ENCODE measurements around the gene FOXF1.

FOXF1 gene

DNA sequence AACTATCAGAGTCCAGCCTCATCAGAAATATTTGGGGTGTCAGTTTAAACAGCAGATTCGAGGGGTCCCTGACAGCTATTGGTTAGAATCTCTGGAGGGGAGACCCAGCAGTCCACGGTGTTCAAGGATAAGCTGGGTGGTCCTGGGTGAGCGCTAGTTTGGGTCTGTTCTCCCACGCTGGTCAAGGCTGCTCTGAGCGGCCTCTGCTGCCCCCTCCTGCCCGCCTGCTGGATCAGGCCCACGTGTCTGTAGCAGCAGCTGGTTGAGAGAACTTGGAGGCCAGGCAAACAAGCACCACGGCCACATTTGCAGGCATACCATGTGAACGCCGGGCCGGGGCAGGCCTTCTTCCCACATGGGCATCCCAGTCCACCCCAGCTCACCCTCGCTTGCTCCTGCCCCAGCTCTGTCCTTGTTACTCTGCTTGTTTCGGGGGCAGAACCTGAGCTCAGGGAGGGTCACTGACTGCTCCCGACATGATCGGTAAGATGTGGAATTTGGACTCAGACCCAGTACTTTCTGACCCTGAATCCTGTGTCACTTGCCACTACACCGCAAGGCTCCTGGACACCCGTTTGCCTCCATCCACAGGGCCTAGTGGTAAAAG lies 7.4 kb downstream of the FOXF1 start:
- no peak for DNase-seq (ENCODE audit: low read depth)

- no peak for DNase-seq (ENCODE audit: low read depth)
Observed at GRCh38 chr16:86519007-86519648, 8.8 kb downstream of the FOXF1 start.

DNA sequence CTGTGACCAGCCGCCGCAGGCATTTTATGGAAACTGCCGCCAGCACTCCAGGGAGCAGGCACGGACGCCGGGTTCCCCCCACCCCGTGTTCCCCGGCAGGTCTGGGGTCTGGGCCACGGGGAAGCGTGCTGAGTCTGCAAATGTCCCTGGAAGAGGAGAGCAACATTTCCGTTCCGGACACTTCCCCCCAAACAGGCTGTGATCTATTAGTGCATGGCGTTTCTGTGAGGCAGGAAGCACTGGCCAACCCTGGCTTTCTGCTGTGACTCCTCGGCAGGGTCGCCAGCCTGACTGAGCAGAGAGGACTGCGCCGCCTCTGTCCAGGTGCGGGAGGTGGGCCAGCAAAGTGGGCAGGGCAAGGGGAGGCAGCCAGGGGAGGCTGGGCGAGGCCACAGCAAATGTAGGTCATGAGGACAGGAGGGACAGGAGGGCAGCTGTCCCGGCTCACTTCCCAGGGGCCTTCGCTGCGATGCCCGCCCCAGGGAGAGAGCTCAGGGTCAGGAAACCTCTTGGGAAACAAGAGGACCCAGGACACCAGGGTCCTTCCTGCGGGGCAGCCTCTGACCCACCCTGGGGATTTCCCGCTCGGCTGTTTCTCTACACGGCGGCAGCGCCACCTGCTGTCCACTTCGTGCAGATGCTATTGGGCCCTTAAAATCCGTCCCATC lies 9.5 kb downstream of the FOXF1 start:
- DNase-seq (ENCODE audit: low read depth) = peak; percentile 30

DNA sequence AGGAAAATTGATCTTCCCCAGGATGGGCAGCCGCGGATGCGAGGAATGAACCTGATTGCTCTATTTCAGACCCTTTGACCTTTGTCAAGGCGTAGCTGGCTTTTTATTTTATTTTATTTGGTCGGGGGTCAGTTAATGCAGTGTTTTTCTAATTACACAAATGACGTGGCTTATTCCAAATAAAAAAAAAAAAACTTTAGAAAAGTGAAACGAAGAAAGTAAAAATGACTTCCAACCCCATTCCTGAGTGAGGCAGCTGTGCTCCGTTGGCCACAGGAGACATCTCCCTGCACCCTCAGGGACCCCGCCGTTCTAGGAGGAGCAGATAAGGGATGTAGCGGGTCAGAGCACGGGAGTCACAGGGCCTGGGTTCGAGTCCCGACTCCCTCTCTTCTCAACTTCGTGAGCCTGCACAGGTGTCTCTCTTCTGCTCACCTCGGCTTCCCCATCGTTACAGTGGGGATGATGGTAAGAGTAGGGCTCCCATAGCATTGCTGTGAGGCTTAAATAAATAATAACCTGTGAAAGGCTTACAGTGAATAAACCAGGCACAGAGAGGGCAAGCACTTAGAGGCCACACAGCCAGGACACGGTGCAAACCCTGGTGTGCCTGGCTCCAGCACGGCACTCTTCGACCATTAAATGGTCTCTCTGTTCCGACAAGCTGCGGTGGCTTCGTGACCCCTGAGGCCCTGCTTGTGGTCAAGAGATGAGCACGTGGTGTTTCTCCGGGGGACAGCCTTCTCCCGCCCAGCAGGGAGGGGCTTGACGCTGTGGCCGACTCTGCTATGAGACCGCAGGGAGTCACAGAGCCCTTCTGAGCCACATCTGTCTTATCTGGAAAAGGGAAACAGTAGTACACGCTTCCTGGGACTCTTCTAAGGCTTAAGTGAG lies 10.2 kb downstream of the FOXF1 start:
- no peak for DNase-seq (ENCODE audit: low read depth)

DNA sequence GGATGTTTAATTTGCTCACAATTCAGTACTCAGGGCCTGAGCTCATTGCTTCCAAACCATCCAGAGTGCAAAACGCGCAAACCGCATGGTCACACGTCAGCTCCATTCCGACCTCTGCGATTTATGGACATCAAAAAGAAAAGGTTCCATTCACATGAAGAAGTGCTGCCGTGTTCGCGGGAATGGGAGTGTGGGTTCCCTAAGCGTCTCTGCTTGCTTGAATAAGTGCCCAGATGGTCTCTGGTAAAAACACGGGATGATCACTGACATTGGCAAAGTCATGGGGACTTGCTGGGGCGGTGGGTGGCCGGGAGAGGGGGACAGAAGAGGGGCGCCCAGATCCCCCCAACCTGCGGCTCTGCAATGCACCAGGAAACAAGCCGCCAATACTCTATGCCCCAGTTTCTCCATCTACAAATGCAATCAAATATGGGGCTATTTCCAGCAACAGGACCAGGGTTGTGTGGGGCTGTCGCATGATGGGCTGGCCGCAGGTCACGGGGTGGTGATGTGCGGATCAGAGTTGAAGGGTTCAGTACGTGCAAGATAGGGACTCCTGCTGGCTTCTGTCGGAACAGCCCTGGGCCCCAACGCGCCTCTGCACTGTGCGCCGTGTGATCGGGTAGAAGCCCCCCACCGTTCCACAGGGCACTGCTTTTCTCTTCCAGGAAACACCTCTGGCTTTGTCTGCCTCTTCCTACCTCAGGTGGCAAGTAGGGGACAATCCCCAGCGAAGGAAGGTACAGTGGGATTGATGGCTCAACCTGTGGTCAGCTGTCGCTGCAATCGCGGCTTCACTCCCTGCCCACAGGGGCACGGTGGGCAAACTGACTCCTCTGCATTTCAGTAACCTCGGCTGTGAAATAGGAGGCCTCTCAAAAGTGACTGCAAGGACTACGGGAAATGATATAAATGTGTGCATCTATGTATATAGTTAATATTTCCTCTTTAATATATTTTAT lies 11.2 kb downstream of the FOXF1 start:
- DNase-seq (ENCODE audit: low read depth) = no peak

DNA sequence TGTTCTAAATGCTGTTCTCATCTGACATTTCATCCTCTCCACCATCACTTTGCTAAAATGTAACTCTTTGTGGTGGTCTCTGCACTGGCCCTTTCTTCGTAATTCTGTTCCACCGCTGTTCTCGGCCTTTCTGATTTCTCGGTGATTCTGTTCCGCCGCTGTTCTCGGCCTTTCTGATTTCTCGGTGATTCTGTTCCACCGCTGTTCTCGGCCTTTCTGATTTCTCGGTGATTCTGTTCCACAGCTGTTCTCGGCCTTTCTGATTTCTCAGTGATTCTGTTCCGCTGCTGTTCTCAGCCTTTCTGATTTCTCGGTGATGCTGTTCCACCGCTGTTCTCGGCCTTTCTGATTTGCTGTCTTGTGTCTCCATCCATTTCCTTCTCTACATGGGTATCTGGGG lies 12.3 kb downstream of the FOXF1 start:
- no peak for DNase-seq (ENCODE audit: low read depth)

- no peak for DNase-seq (ENCODE audit: low read depth)
Observed at GRCh38 chr16:86523166-86523740, 12.9 kb downstream of the FOXF1 start.

DNA sequence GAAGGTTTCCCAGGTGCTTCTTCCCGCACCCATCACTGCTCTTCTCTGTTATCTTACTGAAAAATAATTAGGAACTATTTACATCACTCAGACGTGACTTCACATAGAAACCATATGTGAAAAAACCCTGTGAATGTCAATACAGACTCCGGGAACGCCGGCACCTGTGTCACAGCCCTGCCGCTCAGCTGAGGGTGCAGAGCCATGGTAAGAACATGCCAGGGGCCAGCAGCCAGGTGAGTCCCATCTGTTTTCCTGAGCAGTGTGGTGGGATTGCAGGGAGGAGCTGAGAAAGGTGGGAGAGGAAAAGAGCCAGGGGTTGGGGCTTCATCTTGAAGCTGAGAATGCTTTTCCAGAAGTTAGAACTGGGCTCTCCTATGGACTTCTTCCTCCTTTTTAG lies 13.7 kb downstream of the FOXF1 start:
- DNase-seq (ENCODE audit: low read depth) = no peak

- DNase-seq (ENCODE audit: low read depth) = no peak
Observed at GRCh38 chr16:86525696-86526095, 15.4 kb downstream of the FOXF1 start.

DNA sequence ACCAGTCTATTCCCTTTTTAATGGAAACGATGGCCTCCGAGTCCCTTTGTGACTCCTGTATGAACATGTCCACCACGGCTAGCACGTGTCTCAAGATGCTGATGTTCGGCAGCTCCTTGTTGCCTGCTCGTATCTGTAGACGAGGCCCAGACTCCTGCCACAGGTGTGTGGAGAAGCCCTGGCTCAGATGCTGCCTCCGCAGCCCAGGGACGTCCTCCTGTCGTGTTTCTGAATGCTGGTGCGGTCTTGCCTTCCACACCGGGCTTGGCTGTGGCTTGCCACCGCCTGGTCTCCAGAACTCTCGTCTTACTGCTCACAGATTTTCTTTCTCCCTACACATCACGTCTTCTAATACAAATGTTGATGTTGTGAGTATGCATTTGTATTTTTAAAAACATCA lies 17.0 kb downstream of the FOXF1 start:
- DNase-seq (ENCODE audit: low read depth) = no peak

GRCh38 chr16:86528061-86528929 lies 18.0 kb downstream of the FOXF1 start:
- no peak for DNase-seq (ENCODE audit: low read depth)

- no peak for DNase-seq (ENCODE audit: low read depth)
Observed at GRCh38 chr16:86529160-86529559, 18.8 kb downstream of the FOXF1 start.

- DNase-seq (ENCODE audit: low read depth) = no peak
Observed at GRCh38 chr16:86530251-86531190, 20.2 kb downstream of the FOXF1 start.

DNA sequence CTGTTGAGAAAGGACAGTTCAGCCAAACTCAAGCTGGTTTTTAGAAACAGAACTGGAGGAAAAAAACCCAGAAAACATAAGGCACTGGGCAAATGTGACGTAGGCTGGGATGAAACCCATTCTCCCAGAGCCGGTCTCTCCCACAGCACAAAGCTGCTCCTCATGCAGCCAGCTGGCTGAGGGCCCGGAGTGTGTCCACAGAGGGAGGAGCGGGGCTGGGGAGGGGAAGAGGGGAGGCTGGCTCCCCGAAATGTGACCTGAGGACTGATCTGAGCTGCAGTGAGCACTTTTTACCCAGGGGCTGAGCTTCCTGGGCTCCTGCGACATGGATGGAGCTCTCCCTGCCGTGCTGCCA lies 20.8 kb downstream of the FOXF1 start:
- no peak for DNase-seq (ENCODE audit: low read depth)

- DNase-seq (ENCODE audit: low read depth) = no peak
Observed at GRCh38 chr16:86531641-86532525, 21.6 kb downstream of the FOXF1 start.

DNA sequence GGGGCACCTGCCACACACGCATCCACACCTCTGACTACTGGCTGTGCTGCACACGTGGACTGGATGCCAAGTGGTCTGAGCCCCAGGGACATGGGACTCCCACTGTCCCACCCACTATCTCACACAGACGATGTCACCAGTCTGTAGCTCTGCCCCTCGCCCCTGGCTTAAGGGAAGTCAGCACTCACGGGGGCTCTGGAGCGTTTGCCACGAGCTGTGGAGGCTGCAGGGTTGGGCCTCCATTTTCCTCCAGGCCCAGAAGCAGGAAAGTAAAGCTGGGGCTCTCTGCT lies 22.1 kb downstream of the FOXF1 start:
- DNase-seq (ENCODE audit: low read depth) = no peak

GRCh38 chr16:86533076-86533475 lies 22.7 kb downstream of the FOXF1 start:
- DNase-seq (ENCODE audit: low read depth) = no peak

DNA sequence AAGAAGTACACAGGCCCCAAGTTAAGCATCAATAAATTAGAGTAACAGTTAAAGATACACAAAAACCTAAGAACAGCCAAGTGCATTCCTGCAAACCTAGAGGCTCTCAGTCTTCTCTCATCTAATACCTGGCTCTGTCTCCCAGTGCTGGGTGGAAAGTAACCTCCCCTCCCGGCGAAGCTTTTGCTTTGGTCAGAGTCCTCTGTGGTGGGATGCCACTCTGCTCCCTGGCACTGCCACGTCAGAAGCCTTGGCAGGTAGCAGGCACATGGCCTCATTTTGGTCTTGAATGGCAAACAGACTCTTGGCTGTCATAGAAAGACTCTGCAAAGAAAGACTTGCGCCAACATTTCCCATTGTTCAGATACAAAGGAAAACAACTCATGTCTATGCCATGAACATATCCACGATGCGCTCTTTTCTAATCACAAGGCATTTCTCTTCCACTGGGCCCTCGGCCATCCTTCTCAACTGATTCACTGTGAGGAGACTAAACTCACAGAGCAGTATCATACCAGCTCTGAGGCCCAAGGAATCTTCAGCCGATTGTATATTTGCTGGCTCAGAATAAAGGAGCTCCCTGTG lies 23.5 kb downstream of the FOXF1 start:
- no peak for DNase-seq (ENCODE audit: low read depth)

Measured in T follicular helper cell (primary cell).